ENCODE results near the gene HLA-DRA. TPM values are rescaled to one million over a fixed set of nuclear protein-coding genes. Genes with fewer than 3 reads are reported as not detected.

The HLA-DRA gene
- total and polyA plus RNA-seq, 2 donors (not counting 3 experiments of a cell fraction or from before 2014, with no cell fraction given): not detected

- peaks cover 7 to 8% of the 10 kb centered on the region in 2 experiments for H3K27me3 ChIP-seq (ENCODE audit: control insufficient read depth in 2 of 2, insufficient read depth in 2 of 2, low read length in 2 of 2)
- no peaks in the 10 kb centered on the region for H3K79me2 ChIP-seq (ENCODE audit: control insufficient read depth, insufficient read depth, low read length)
- POLR2A ChIA-PET: no interaction called here
- CTCF ChIA-PET: no interaction called here
- BruUV-seq (replicated peaks): no TSS peak
- H2AFZ ChIP-seq (ENCODE audit: low read depth, low read length): no peak overlapping the region
- H3K9ac ChIP-seq (replicated peaks; ENCODE audit: extremely low read depth, insufficient read depth, low read length): no peak overlapping the region
- H3K9me3 ChIP-seq (replicated peaks; ENCODE audit: control insufficient read depth, insufficient read depth, low read length): no peaks in the 10 kb centered on the region
- no peak overlapping the region for H3K4me2 ChIP-seq (ENCODE audit: insufficient read depth, low read length)
- H3K4me3 ChIP-seq (replicated peaks in 1 of 3; ENCODE audit: insufficient read depth in 1 of 3, low read depth in 1 of 3, low read length in 3 of 3): no peak overlapping the region
- H3K27ac ChIP-seq (ENCODE audit: insufficient read depth, low read depth, low read length): no peak overlapping the region
- intact Hi-C loops (cut with micrococcal nuclease): no loop called here
- H3K36me3 ChIP-seq (ENCODE audit: control insufficient read depth in 2 of 2, extremely low read depth in 1 of 2, insufficient read depth in 2 of 2, low read length in 2 of 2): no peaks in the 10 kb centered on the region
- FAIRE-seq: no peak
- H3K4me1 ChIP-seq (ENCODE audit: control insufficient read depth, extremely low read depth, insufficient read depth, low read length): no peaks in the 10 kb centered on the region
- TF ChIP-seq POLR2A (IDR thresholded peaks at IDR 0.05; ENCODE audit: low read depth, low read length): no peak
- TF ChIP-seq EZH2 (IDR thresholded peaks at IDR 0.05; ENCODE audit: borderline replicate concordance, low read depth, low read length, severe bottlenecking): peak; percentile 41
- TF ChIP-seq POLR2AphosphoS5 (IDR thresholded peaks at IDR 0.05; ENCODE audit: insufficient read depth, low read depth, low read length): no peak
- dilution Hi-C loops (cut with MboI; ENCODE audit: extremely low pct_ligation_motif_present, low sequenced_read_pairs): no loop called here
- no peak for DNase-seq (ENCODE audit: low read depth, low spot score)
- no peaks in the 10 kb centered on the region for H3K9me1 ChIP-seq (replicated peaks; ENCODE audit: control insufficient read depth, extremely low read depth, insufficient read depth, low read length)
- H4K20me1 ChIP-seq (replicated peaks; ENCODE audit: control insufficient read depth, extremely low read depth, insufficient read depth, low read length): no peaks in the 10 kb centered on the region
These were observed 20.2 kb downstream of the HLA-DRA start for GRCh38 chr6:32459781-32460424.

GRCh38 chr6:32460528-32460927, 20.8 kb downstream of the HLA-DRA start:
- no peak overlapping the region for H3K4me3 ChIP-seq (replicated peaks in 1 of 3; ENCODE audit: insufficient read depth in 1 of 3, low read depth in 1 of 3, low read length in 3 of 3)
- peaks cover 7 to 8% of the 10 kb centered on the region in 2 experiments for H3K27me3 ChIP-seq (ENCODE audit: control insufficient read depth in 2 of 2, insufficient read depth in 2 of 2, low read length in 2 of 2)
- dilution Hi-C loops (cut with MboI; ENCODE audit: extremely low pct_ligation_motif_present, low sequenced_read_pairs) (no loop called here), intact Hi-C loops (cut with micrococcal nuclease) (no loop called here)
- no peaks in the 10 kb centered on the region for H4K20me1 ChIP-seq (replicated peaks; ENCODE audit: control insufficient read depth, extremely low read depth, insufficient read depth, low read length)
- POLR2A ChIA-PET: no interaction called here
- H3K9me3 ChIP-seq (replicated peaks; ENCODE audit: control insufficient read depth, insufficient read depth, low read length): no peaks in the 10 kb centered on the region
- no peaks in the 10 kb centered on the region for H3K4me1 ChIP-seq (ENCODE audit: control insufficient read depth, extremely low read depth, insufficient read depth, low read length)
- H3K79me2 ChIP-seq (ENCODE audit: control insufficient read depth, insufficient read depth, low read length): no peaks in the 10 kb centered on the region
- DNase-seq (ENCODE audit: low read depth, low spot score): no peak
- no peak overlapping the region for H2AFZ ChIP-seq (ENCODE audit: low read depth, low read length)
- H3K36me3 ChIP-seq (ENCODE audit: control insufficient read depth in 2 of 2, extremely low read depth in 1 of 2, insufficient read depth in 2 of 2, low read length in 2 of 2): no peaks in the 10 kb centered on the region
- H3K9me1 ChIP-seq (replicated peaks; ENCODE audit: control insufficient read depth, extremely low read depth, insufficient read depth, low read length): no peaks in the 10 kb centered on the region
- no peak for FAIRE-seq
- CTCF ChIA-PET: no interaction called here
- H3K4me2 ChIP-seq (ENCODE audit: insufficient read depth, low read length): no peak overlapping the region
- H3K27ac ChIP-seq (ENCODE audit: insufficient read depth, low read depth, low read length): no peak overlapping the region
- H3K9ac ChIP-seq (replicated peaks; ENCODE audit: extremely low read depth, insufficient read depth, low read length): no peak overlapping the region
- no TSS peak for BruUV-seq (replicated peaks)
- TF ChIP-seq POLR2A (IDR thresholded peaks at IDR 0.05; ENCODE audit: low read depth, low read length): no peak
- TF ChIP-seq JUN (IDR thresholded peaks at IDR 0.05; ENCODE audit: borderline replicate concordance, insufficient read depth, insufficient read length, low read depth): no peak
- TF ChIP-seq MYC (IDR thresholded peaks at IDR 0.05; ENCODE audit: low read depth, low read length): no peak
- TF ChIP-seq CTCF (IDR thresholded peaks at IDR 0.05; ENCODE audit: extremely low read depth in 1 of 2, insufficient read depth in 1 of 2, low read depth in 1 of 2, low read length in 2 of 2): no peak
- TF ChIP-seq EZH2 (IDR thresholded peaks at IDR 0.05; ENCODE audit: borderline replicate concordance, low read depth, low read length, severe bottlenecking): no peak
- no peak for TF ChIP-seq MAX (IDR thresholded peaks at IDR 0.05; ENCODE audit: insufficient read depth, insufficient read length)
- TF ChIP-seq FOS (IDR thresholded peaks at IDR 0.05; ENCODE audit: borderline replicate concordance, insufficient read depth, low read length): no peak
- TF ChIP-seq POLR2AphosphoS5 (IDR thresholded peaks at IDR 0.05; ENCODE audit: insufficient read depth, low read depth, low read length): no peak
- no peak for TF ChIP-seq GATA2 (IDR thresholded peaks at IDR 0.05; ENCODE audit: insufficient read depth, insufficient read length, low read depth, low read length)

Data from endothelial cell of umbilical vein (primary cell).